ENCODE results near the gene WDR13. TPM values are rescaled to one million over a fixed set of nuclear protein-coding genes. Genes with fewer than 3 reads are reported as not detected.
"Not testable (repeated sequence)": the region's sequence is repeated elsewhere in the genome, so short reads cannot be mapped to it uniquely, and the experiment has no call there.

The WDR13 gene
- polyA plus RNA-seq, 1 of the 3 experiments (the other 2 are of a cell fraction), result 101 TPM

GRCh38 chrX:48654746-48655145 lies 57.5 kb downstream of the WDR13 start:
- H3K36me3 ChIP-seq (replicated peaks in 1 of 2; ENCODE audit: control insufficient read depth in 1 of 2, insufficient read depth in 2 of 2, low read length in 1 of 2); H3K4me1 ChIP-seq (ENCODE audit: control insufficient read depth in 1 of 2, insufficient read depth in 2 of 2, low read depth in 1 of 2, low read length in 1 of 2); H3K27ac ChIP-seq (ENCODE audit: low read depth in 2 of 2, low read length in 1 of 2); H4K20me1 ChIP-seq (ENCODE audit: insufficient read depth); H2AFZ ChIP-seq (ENCODE audit: low read depth); H3K27me3 ChIP-seq (ENCODE audit: insufficient read depth); H3K4me3 ChIP-seq (ENCODE audit: low read depth in 2 of 2, low read length in 1 of 2); H3F3A ChIP-seq (replicated peaks; ENCODE audit: insufficient read depth); DNase-seq; POLR2A ChIA-PET; H3K9ac ChIP-seq; H3K4me2 ChIP-seq; H3K9me2 ChIP-seq; H3K9me3 ChIP-seq; H3K79me2 ChIP-seq (ENCODE audit: insufficient read depth): not testable (repeated sequence)
- CTCF ChIA-PET, result interaction anchor here (0.7 kb wide), 1 partner anchor 538 kb away, joined by 3 read pairs; no protein-coding TSS in a partner anchor
- WGBS (ENCODE audit: low lambda C conversion rate), result 37% methylated on average over 17 of the region's 19 CpGs

Small RNA genes lying within 50 kb of the gene (small RNA-seq; reads per million reads assigned to genes)
- gene MRPL32P1, result 0 to 0.11 (median 0) reads per million in 7 experiments

Other genes starting within 250 kb of the WDR13 start
- gene SSX3, start 240.8 kb upstream of the WDR13 start, polyA plus RNA-seq (2012; rRNA removed), result 0.16 and 0.21 TPM in 2 replicates
- gene SSX4, start 214.0 kb upstream of the WDR13 start, polyA plus RNA-seq (2012; rRNA removed), result not detected in 2 replicates
- gene SSX4B, start 185.5 kb upstream of the WDR13 start, polyA plus RNA-seq (2012; rRNA removed), result not detected in 2 replicates
- 0.33 and 0.44 TPM in 2 replicates for gene SLC38A5, start 127.2 kb upstream of the WDR13 start, polyA plus RNA-seq (2012; rRNA removed)
- 31.5 and 34.1 TPM in 2 replicates for gene FTSJ1, start 121.3 kb upstream of the WDR13 start, polyA plus RNA-seq (2012; rRNA removed)
- gene PORCN, start 88.5 kb upstream of the WDR13 start, polyA plus RNA-seq (2012; rRNA removed), result 10.6 and 11.0 TPM in 2 replicates
- gene EBP, start 75.7 kb upstream of the WDR13 start, polyA plus RNA-seq (2012; rRNA removed), result 28.9 and 30.2 TPM in 2 replicates
- 11.8 and 18.4 TPM in 2 replicates for gene TBC1D25, start 57.8 kb upstream of the WDR13 start, polyA plus RNA-seq (2012; rRNA removed)
- gene RBM3, start 23.0 kb upstream of the WDR13 start, polyA plus RNA-seq (2012; rRNA removed), result 183 and 222 TPM in 2 replicates
- 0.24 and 0.30 TPM in 2 replicates for gene WAS, start 86.3 kb downstream of the WDR13 start, polyA plus RNA-seq (2012; rRNA removed)
- 6.3 and 8.5 TPM in 2 replicates for gene SUV39H1, start 99.2 kb downstream of the WDR13 start, polyA plus RNA-seq (2012; rRNA removed)
- not detected in 2 replicates for gene GLOD5, start 164.3 kb downstream of the WDR13 start, polyA plus RNA-seq (2012; rRNA removed)
- gene GATA1, start 189.1 kb downstream of the WDR13 start, polyA plus RNA-seq (2012; rRNA removed), result not detected in 2 replicates
- gene HDAC6, start 204.6 kb downstream of the WDR13 start, polyA plus RNA-seq (2012; rRNA removed), result 34.0 and 48.9 TPM in 2 replicates
- gene ERAS, start 229.0 kb downstream of the WDR13 start, polyA plus RNA-seq (2012; rRNA removed), result 0.03 and 0.06 TPM in 2 replicates
- gene PCSK1N, start 238.1 kb downstream of the WDR13 start, polyA plus RNA-seq (2012; rRNA removed), result 24.8 and 35.0 TPM in 2 replicates